GM12874 (cell line): ENCODE measurements around the gene MEG3.

Experiments used
- TF ChIP-seq, protein P1 (sequence below): IDR thresholded peaks from 2 replicates; pipeline ENCODE4 v1.5.1; 2011; ENCODE audit warnings: low read depth, mild to moderate bottlenecking, control low read depth, low read length, moderate library complexity; ENCODE audit not compliant: insufficient read depth

Gene MEG3

DNA sequence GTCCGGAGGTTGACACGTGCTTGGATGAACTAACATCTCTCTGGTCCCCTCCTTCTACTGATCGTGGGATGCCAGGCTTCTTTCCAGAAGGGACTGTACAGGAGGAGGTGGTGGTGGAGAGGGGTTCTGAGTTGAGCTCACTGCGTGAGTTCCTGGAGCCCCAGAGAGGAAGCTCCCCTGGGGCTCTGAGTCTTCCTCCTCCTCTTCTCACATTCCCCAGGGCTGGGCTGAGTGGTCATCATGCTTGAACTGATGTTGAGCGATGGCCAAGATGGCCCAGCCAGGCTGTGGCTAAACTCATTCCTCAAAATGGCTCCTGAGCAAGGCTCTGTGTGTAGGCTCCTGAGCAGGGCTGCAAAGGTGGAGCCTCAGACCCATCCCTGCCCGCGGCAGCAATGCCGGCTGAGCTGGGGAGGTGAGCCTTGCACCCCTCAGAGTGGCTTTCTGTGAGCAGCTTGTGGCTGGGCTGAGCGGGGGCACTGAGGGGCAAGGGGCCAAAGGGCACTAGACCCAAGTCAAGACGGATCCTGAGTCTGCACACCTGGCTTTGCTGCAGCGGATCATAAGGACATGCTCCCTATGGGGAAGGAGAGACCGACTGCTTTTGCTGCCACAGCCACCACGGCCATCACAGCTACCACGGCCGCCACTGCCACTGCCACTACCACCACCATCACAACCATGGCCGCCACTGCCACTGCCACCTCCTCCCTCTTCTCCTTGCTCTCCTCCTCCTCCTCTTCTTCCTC lies 35.4 kb downstream of the MEG3 start:
- TF ChIP-seq, protein P1, sequence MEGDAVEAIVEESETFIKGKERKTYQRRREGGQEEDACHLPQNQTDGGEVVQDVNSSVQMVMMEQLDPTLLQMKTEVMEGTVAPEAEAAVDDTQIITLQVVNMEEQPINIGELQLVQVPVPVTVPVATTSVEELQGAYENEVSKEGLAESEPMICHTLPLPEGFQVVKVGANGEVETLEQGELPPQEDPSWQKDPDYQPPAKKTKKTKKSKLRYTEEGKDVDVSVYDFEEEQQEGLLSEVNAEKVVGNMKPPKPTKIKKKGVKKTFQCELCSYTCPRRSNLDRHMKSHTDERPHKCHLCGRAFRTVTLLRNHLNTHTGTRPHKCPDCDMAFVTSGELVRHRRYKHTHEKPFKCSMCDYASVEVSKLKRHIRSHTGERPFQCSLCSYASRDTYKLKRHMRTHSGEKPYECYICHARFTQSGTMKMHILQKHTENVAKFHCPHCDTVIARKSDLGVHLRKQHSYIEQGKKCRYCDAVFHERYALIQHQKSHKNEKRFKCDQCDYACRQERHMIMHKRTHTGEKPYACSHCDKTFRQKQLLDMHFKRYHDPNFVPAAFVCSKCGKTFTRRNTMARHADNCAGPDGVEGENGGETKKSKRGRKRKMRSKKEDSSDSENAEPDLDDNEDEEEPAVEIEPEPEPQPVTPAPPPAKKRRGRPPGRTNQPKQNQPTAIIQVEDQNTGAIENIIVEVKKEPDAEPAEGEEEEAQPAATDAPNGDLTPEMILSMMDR = no peak

DNA sequence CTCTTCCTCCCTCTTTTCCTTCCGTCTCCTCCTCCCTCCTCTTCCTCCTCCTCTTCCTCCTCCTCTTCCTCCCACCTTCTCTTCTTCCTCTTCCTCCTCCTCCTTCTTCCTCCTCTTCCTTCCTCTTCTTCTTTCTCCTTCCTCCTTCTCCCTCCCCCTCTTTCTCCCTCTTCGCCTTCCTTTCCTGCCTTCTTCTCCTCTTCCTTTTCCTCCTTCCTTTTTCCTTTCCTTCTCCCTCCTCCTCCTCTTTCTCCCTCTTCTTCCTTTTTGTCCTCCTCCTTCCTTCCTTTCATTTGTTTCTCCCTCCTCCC lies 36.0 kb downstream of the MEG3 start:
- TF ChIP-seq, protein P1 = no peak

DNA sequence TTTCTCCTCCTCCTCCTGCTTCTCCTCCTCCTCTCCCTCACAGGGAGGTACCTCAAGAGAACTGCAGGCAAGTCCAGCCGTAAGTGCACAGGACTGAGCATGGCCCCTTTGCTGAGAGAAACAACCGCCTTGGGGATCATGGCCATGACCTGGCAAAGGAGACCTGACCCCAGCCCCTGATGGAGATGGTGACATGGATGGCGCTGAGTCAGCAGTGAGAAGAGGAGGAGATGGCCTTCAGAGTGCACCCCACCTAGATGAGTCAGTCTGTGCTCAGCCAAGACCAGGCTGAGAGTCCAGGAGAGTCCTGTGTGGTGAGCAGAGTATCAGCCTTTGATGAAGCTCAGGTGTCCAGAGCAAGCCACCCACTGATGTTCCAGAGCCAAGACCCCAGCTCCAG lies 36.4 kb downstream of the MEG3 start:
- TF ChIP-seq, protein P1 = no peak

DNA sequence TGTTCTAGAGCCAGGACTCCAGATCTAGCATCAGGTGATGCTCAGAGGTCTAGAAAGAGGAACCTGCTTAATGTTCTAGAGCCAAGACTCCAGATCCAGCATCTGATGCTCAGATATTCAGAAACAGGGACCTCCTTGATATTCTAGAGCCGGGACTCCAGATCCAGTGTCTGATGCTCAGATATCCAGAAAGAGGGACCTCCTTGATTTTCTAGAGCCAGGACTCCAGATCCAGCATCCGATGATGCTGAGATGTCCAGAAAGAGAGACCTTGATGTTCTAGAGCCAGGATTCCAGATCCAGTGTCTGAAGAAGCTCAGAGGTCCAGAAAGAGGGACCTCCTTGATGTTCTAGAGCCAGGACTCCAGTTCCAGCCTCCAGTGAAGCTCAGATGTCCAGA lies 36.9 kb downstream of the MEG3 start:
- TF ChIP-seq, protein P1 = no peak

DNA sequence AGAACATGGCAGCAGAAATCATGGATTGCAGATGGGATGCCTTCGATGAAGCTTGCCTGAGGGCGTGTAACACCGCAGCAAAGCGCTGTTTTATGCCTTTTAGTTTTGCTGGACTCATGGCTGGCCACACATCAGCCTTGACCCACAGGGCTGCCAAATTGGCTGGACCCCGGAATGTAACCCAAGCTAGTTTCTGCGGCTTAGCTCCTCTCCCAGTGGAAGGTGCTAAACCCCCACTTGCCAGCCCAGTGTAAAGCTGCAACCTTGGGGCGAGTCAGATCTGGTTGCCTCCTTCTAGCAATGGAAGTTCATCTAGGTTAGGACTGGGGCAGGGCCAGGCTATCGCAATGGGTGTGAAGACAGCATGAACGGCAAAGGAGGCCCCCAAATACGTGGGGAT lies 38.3 kb downstream of the MEG3 start:
- TF ChIP-seq, protein P1 = no peak

DNA sequence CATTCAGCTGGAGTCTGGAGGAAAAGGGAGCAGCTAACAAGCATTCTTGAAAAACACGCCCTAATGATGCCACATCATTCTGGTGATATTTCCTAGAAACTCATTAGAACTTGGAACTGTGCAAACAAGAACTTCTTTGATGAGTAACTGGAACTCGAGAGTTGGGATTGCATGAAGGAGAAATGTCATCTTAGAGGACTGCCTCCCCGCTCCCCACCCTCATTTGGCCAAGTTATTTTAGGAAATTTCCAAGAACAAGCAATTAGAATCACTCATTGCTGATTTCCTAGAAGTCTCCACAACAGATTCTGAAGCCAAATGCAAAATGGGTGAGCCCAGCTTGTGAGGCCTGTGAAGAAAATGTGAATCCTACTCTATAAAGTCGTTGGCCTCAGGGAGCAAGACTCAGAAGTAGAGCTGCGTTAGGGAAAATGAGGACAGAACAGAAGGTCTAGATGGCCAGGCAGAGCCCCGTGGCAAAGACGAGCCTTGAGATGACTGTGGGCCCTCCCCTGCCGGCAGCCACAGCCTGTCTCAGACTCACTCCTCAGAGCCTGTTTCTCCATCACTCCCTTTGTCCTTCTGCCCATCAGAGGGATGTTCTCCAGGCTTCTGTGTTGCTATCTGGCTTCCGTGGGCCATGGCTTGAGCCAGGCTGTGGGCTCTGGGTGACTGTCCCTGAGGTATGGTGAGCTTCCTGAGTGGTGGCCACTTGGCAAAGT lies 39.2 kb downstream of the MEG3 start:
- TF ChIP-seq, protein P1 = no peak

DNA sequence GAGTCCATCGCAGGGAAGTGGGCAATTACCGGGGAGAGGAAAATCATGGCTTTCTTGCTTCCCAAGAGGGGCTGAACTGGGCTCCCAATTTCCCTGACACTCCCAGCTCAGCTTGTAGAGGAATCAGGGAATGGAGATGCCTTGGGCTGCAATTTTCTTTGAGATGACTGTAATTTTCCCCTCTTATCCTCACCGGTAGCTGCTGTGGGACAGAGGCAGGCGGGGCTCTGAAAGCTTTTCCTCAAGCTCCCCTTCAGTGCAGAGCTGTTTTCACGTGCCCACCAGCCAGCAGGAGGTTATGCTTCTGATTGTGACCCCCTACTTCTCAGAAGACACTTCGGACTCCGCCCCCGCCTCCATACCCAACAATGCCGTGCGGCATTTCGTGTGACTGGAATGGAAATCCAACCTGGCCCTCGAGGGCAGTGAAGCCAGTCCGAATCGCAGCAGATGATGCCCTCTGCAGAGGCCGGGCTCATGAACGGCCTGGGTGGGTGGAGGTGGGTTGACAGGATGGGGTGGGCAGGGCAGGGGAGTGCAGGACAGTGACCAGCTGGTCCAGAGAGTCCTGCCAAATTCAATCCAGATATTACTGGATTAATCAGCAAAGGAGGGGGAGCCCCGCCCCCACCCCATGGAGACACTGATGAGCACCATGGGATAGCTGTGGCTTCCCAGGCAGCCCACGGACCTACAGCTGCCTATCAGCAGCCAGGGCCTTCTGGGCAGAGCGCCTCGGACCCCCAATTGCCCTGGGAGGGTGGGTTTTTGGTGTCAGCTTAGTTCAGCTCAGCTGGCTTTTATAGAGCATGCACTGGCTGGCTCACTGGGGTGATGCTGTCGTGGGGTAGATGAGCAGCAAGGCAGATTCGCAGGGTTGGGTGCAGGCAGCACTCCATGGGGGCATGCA lies 40.0 kb downstream of the MEG3 start:
- TF ChIP-seq, protein P1 = no peak
